ENCODE measurements around the gene PPEF2.

Gene PPEF2

GRCh38 chr4:75830906-75831305 is 71.3 kb downstream of the PPEF2 start:
- no peak for TF ChIP-seq CTCF (IDR thresholded peaks at IDR 0.05)
- no peak overlapping the region for H3K4me3 ChIP-seq (ENCODE audit: low read depth in 1 of 2, low read length in 1 of 2)
- H3K9me3 ChIP-seq, result no peaks in the 10 kb centered on the region
- H3K27ac ChIP-seq, result no peak overlapping the region
- H3K4me1 ChIP-seq (ENCODE audit: control insufficient read depth in 1 of 2, insufficient read depth in 1 of 2, low read depth in 1 of 2, low read length in 1 of 2), result peaks cover 5 to 6% of the 10 kb centered on the region in 2 experiments
- no peaks in the 10 kb centered on the region for H3K27me3 ChIP-seq
- H3K36me3 ChIP-seq, result no peaks in the 10 kb centered on the region

- H3K4me3 ChIP-seq (ENCODE audit: low read depth in 1 of 2, low read length in 1 of 2), result no peak overlapping the region
- TF ChIP-seq CTCF (IDR thresholded peaks at IDR 0.05), result no peak
- H3K27me3 ChIP-seq, result no peaks in the 10 kb centered on the region
- no peak overlapping the region for H3K27ac ChIP-seq
- H3K4me1 ChIP-seq (ENCODE audit: control insufficient read depth in 1 of 2, insufficient read depth in 1 of 2, low read depth in 1 of 2, low read length in 1 of 2), result no peaks in the 10 kb centered on the region
- no peaks in the 10 kb centered on the region for H3K9me3 ChIP-seq
- H3K36me3 ChIP-seq, result no peaks in the 10 kb centered on the region
Observed at GRCh38 chr4:75823812-75824211, 78.4 kb downstream of the PPEF2 start.

- Histone ChIP-seq H3K27ac (no peak overlapping the region), H3K27me3 (no peaks in the 10 kb centered on the region), H3K4me3 (ENCODE audit: low read depth in 1 of 2, low read length in 1 of 2) (no peak overlapping the region), H3K36me3 (no peaks in the 10 kb centered on the region), H3K4me1 (ENCODE audit: control insufficient read depth in 1 of 2, insufficient read depth in 1 of 2, low read depth in 1 of 2, low read length in 1 of 2) (no peaks in the 10 kb centered on the region), H3K9me3 (no peaks in the 10 kb centered on the region)
- no peak for TF ChIP-seq CTCF (IDR thresholded peaks at IDR 0.05)
Observed at GRCh38 chr4:75822416-75822815, 79.8 kb downstream of the PPEF2 start.

- Histone ChIP-seq H3K27ac (no peak overlapping the region), H3K27me3 (no peaks in the 10 kb centered on the region), H3K9me3 (no peaks in the 10 kb centered on the region), H3K4me3 (ENCODE audit: low read depth in 1 of 2, low read length in 1 of 2) (no peak overlapping the region), H3K4me1 (ENCODE audit: control insufficient read depth in 1 of 2, insufficient read depth in 1 of 2, low read depth in 1 of 2, low read length in 1 of 2) (no peaks in the 10 kb centered on the region), H3K36me3 (no peaks in the 10 kb centered on the region)
- no peak for TF ChIP-seq CTCF (IDR thresholded peaks at IDR 0.05)
Observed at GRCh38 chr4:75821966-75822365, 80.3 kb downstream of the PPEF2 start.

GRCh38 chr4:75821216-75821615 is 81.0 kb downstream of the PPEF2 start:
- no peak overlapping the region for H3K4me3 ChIP-seq (ENCODE audit: low read depth in 1 of 2, low read length in 1 of 2)
- no peak overlapping the region for H3K27ac ChIP-seq
- no peaks in the 10 kb centered on the region for H3K9me3 ChIP-seq
- no peaks in the 10 kb centered on the region for H3K36me3 ChIP-seq
- no peaks in the 10 kb centered on the region for H3K4me1 ChIP-seq (ENCODE audit: control insufficient read depth in 1 of 2, insufficient read depth in 1 of 2, low read depth in 1 of 2, low read length in 1 of 2)
- H3K27me3 ChIP-seq, result no peaks in the 10 kb centered on the region
- TF ChIP-seq CTCF (IDR thresholded peaks at IDR 0.05), result no peak

GRCh38 chr4:75820676-75821075 is 81.6 kb downstream of the PPEF2 start:
- no peak overlapping the region for H3K27ac ChIP-seq
- H3K27me3 ChIP-seq, result no peaks in the 10 kb centered on the region
- no peak for TF ChIP-seq CTCF (IDR thresholded peaks at IDR 0.05)
- H3K9me3 ChIP-seq, result no peaks in the 10 kb centered on the region
- peaks cover 4% of the 10 kb centered on the region for H3K36me3 ChIP-seq
- H3K4me3 ChIP-seq (ENCODE audit: low read depth in 1 of 2, low read length in 1 of 2), result no peak overlapping the region
- no peaks in the 10 kb centered on the region for H3K4me1 ChIP-seq (ENCODE audit: control insufficient read depth in 1 of 2, insufficient read depth in 1 of 2, low read depth in 1 of 2, low read length in 1 of 2)
